A549 treated with GW870086 at 1 μM for 4 hours (cell line): Measurements from ENCODE around the gene EIF3CL. TPM values are rescaled to one million over a fixed set of nuclear protein-coding genes. Genes with fewer than 3 reads are reported as not detected.

Source experiments
- total RNA-seq: library from RNA; stranded (reverse); fragments of 200-300 nt; extraction: Qiagen RNA extraction; gene quantifications from 5 replicates; pipeline ENCODE4 v1.2.3, GENCODE V29; 2022; ENCODE audit warnings: low read depth

EIF3CL gene
- total RNA-seq, result 64.0 to 133 TPM (median 75.6 TPM) in 5 replicates

GRCh38 chr16:28403220-28404072 is at the start of gene EIF3CL:
Gene EIF3CL, minus strand, starts transcription at chr16:28403841. Its CDS starts 223 bp downstream, at chr16:28403618.

GRCh38 chr16:28363408-28363807 is 40.2 kb downstream of the EIF3CL start, which contains the start of gene NPIPB6:
Gene NPIPB6, minus strand, starts transcription at chr16:28363508. Its CDS starts 686 bp downstream, at chr16:28362822.

Other genes with a start within 250 kb of the EIF3CL start
- gene XPO6, start 191.9 kb downstream of the EIF3CL start, total RNA-seq, result 73.6 to 100 TPM (median 93.3 TPM) in 5 replicates
- 0.17 to 0.32 TPM (median 0.27 TPM) in 5 replicates for gene SBK1, start 111.3 kb downstream of the EIF3CL start, total RNA-seq
- 1.4 to 2.4 TPM (median 1.9 TPM) in 5 replicates for gene NPIPB6, start 40.3 kb downstream of the EIF3CL start, total RNA-seq
- 0.21 to 1.1 TPM (median 0.36 TPM) in 4 of 5 replicates, not detected in the other for gene NPIPB7, start 68.5 kb upstream of the EIF3CL start, total RNA-seq
- gene CLN3, start 88.2 kb upstream of the EIF3CL start, total RNA-seq, result 15.1 to 36.2 TPM (median 34.9 TPM) in 5 replicates
- 0.03 to 0.09 TPM (median 0.07 TPM) in 4 of 5 replicates, not detected in the other for gene APOBR, start 90.8 kb upstream of the EIF3CL start, total RNA-seq
- gene IL27, start 103.0 kb upstream of the EIF3CL start, total RNA-seq, result not detected in 5 replicates
- 12.1 to 18.5 TPM (median 15.9 TPM) in 5 replicates for gene NUPR1, start 135.1 kb upstream of the EIF3CL start, total RNA-seq
- gene SGF29, start 150.1 kb upstream of the EIF3CL start, total RNA-seq, result 19.9 to 24.2 TPM (median 21.9 TPM) in 5 replicates
- gene SULT1A2, start 193.2 kb upstream of the EIF3CL start, total RNA-seq, result 0.15 to 0.18 TPM (median 0.16 TPM) in 3 of 5 replicates, not detected in the others
- gene SULT1A1, start 206.2 kb upstream of the EIF3CL start, total RNA-seq, result 4.7 to 6.1 TPM (median 5.4 TPM) in 5 replicates
- gene NPIPB8, start 234.2 kb upstream of the EIF3CL start, total RNA-seq, result 0.39 to 0.72 TPM (median 0.46 TPM) in 4 of 5 replicates, not detected in the other